ENCODE results near the gene AGAP6. TPM values are rescaled to one million over a fixed set of nuclear protein-coding genes. Genes with fewer than 3 reads are reported as not detected.

The AGAP6 gene
- 2.9 and 4.0 TPM in 2 replicates for total RNA-seq

DNA sequence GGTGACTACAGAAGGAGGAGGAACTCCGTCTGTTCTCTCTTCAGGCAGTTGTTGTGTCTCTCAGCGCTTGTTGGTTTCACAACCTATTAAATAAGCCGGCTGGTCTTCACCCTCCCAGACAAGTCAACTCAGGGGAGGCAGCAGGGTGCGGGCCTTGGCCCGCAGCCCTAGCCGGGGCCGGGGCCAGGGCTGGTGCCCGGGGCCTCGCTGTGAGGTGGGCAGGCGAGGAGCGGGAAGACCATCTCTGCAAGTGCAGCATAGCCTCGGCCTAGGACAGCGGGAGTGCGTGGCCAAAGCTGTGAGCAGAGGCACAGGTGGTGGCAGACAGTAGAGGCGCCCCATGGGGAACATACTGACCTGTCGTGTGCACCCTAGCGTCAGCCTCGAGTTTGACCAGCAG is at the start of gene AGAP6:
TSS of gene AGAP6 (plus strand) at position 31 of the 400 bp plus-strand sequence. CDS start at position 341, 310 bp downstream.

DNA sequence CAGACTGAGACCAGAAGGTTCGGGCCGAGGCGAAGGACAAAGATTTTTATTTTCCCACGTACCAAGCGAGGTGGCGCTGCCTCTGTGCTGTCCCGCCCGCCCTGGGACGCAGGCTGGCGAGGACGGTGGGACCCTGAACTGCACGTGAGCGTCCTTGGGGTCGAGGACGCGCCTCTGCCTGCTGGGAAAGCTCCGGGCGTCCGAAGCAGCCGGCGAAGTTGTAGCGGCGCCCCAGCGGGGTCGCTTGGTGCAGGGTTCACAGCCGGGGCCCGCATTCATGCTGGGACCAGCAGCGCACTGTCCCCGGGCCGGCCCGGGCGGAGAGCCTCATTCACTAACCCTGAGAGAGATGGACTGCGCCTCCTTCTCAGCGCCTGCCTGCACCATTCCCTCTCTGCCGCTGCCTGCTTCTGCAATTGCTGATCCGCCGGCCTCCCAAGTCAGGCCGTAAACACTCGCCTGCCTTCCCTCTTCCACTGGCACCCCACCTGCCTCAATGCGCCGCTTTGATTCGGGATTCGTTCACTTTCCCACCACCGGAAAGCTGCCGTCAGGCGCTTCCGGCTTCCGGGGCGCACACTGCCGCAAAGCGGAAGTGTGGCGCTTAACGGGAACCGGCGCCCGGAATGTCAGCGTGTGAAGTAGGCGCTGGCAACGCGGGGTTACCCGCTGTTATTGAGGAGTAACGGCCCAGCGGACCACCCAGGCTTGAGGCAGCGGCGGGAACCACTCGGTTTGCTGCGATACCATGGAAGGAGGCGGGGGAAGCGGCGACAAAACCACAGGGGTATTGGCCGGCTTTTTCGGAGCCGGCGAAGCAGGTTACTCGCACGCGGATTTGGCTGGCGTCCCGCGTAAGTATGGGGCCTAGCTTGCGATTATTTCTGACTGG is 46.5 kb upstream of the AGAP6 start, which contains the start of the genes PARG and TIMM23B:
TSS of gene PARG (minus strand) at position 581 of the 892 bp plus-strand sequence. CDS start at position 279, 302 bp downstream.
TSS of gene TIMM23B (plus strand) at position 607 of the 892 bp plus-strand sequence. CDS start at position 749, 142 bp downstream.

Other genes with a start within 250 kb of the AGAP6 start
- 0.26 and 1.7 TPM in 2 replicates for gene OGDHL, start 226.1 kb upstream of the AGAP6 start, total RNA-seq
- gene PARG, start 46.4 kb upstream of the AGAP6 start, total RNA-seq = 31.0 and 32.9 TPM in 2 replicates
- 14.8 and 17.3 TPM in 2 replicates for gene TIMM23B, start 46.4 kb upstream of the AGAP6 start, total RNA-seq
- 44.1 and 46.2 TPM in 2 replicates for gene WASHC2A, start 79.5 kb downstream of the AGAP6 start, total RNA-seq